WERI-Rb-1 (cell line): ENCODE measurements around the gene CCND2.

Experiments
- DNase-seq: peaks from one replicate; pipeline ENCODE4 v3.0.0-alpha.2; 2020
- H3K27ac ChIP-seq: fragments of 250-450 bp; sonication (Bioruptor Pico); 2 replicates; pipeline ENCODE4 v1.5.1; 2020; ENCODE audit warnings: mild to moderate bottlenecking, moderate library complexity
- H3K27me3 ChIP-seq: fragments of 250-450 bp; sonication (Bioruptor Pico); 2 replicates; pipeline ENCODE4 v1.5.1; 2021; ENCODE audit warnings: mild to moderate bottlenecking, low read depth, moderate library complexity; ENCODE audit not compliant: insufficient read depth, severe bottlenecking
- H3K36me3 ChIP-seq: fragments of 250-450 bp; sonication (Bioruptor Pico); 2 replicates; pipeline ENCODE4 v1.5.1; 2020; ENCODE audit warnings: mild to moderate bottlenecking, moderate library complexity
- H3K4me3 ChIP-seq: 2 replicates; pipeline ENCODE4 v1.5.1; 2011; ENCODE audit warnings: low read depth, mild to moderate bottlenecking, control low read depth, low read length
- H3K9me3 ChIP-seq: fragments of 250-450 bp; sonication (Bioruptor Pico); 2 replicates; pipeline ENCODE4 v1.5.1; 2021; ENCODE audit warnings: mild to moderate bottlenecking, moderate library complexity; ENCODE audit not compliant: severe bottlenecking
- TF ChIP-seq, protein P1 (sequence below): IDR thresholded peaks from 2 replicates; pipeline ENCODE4 v1.5.1; 2011; ENCODE audit warnings: low read depth, mild to moderate bottlenecking, control low read depth, inconsistent platforms, low read length

The CCND2 gene

GRCh38 chr12:4230526-4230925, 43.0 kb upstream of the CCND2 start:
- TF ChIP-seq, protein P1, sequence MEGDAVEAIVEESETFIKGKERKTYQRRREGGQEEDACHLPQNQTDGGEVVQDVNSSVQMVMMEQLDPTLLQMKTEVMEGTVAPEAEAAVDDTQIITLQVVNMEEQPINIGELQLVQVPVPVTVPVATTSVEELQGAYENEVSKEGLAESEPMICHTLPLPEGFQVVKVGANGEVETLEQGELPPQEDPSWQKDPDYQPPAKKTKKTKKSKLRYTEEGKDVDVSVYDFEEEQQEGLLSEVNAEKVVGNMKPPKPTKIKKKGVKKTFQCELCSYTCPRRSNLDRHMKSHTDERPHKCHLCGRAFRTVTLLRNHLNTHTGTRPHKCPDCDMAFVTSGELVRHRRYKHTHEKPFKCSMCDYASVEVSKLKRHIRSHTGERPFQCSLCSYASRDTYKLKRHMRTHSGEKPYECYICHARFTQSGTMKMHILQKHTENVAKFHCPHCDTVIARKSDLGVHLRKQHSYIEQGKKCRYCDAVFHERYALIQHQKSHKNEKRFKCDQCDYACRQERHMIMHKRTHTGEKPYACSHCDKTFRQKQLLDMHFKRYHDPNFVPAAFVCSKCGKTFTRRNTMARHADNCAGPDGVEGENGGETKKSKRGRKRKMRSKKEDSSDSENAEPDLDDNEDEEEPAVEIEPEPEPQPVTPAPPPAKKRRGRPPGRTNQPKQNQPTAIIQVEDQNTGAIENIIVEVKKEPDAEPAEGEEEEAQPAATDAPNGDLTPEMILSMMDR, result no peak
- no peaks in the 10 kb centered on the region for H3K9me3 ChIP-seq
- no peak for DNase-seq
- no peak overlapping the region for H3K27ac ChIP-seq
- H3K4me3 ChIP-seq, result no peak overlapping the region
- H3K27me3 ChIP-seq, result peaks cover 40% of the 10 kb centered on the region
- no peaks in the 10 kb centered on the region for H3K36me3 ChIP-seq

- H3K9me3 ChIP-seq, result no peaks in the 10 kb centered on the region
- TF ChIP-seq, protein P1, result no peak
- H3K4me3 ChIP-seq, result no peak overlapping the region
- DNase-seq, result no peak
- H3K36me3 ChIP-seq, result no peaks in the 10 kb centered on the region
- peaks cover 18% of the 10 kb centered on the region for H3K27me3 ChIP-seq
- H3K27ac ChIP-seq, result no peak overlapping the region
Observed at GRCh38 chr12:4238577-4238976, 35.0 kb upstream of the CCND2 start.

DNA sequence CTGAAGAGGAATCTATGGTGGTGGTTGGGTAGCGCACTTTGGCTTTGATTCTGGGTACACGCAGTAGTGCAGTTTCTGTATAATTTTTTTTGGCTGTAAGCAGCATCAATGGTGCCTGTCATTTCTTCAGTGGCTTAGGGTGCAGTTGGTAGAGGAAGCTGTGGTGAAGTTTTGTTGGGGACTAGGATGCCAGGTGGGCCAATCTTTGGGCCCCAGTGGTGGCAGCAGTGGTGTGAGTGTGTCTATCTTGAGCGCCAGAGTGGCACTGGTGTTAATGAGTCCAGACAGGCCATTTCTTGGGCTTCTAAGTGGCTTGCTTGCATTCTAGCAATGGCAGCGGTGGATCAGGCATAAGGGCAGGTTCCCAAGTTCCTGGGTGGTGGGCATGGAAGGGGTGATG, 33.8 kb upstream of the CCND2 start:
- Histone ChIP-seq H3K27me3 (peaks cover 6% of the 10 kb centered on the region), H3K9me3 (no peaks in the 10 kb centered on the region), H3K36me3 (no peaks in the 10 kb centered on the region), H3K4me3 (no peak overlapping the region), H3K27ac (no peak overlapping the region)
- TF ChIP-seq, protein P1, result no peak
- DNase-seq, result no peak

GRCh38 chr12:4240161-4240783, 33.3 kb upstream of the CCND2 start:
- no peaks in the 10 kb centered on the region for H3K36me3 ChIP-seq
- TF ChIP-seq, protein P1, result no peak
- no peak for DNase-seq
- no peak overlapping the region for H3K27ac ChIP-seq
- no peaks in the 10 kb centered on the region for H3K9me3 ChIP-seq
- peaks cover 3% of the 10 kb centered on the region for H3K27me3 ChIP-seq
- no peak overlapping the region for H3K4me3 ChIP-seq

- no peak overlapping the region for H3K4me3 ChIP-seq
Observed at GRCh38 chr12:4240981-4241380, 32.6 kb upstream of the CCND2 start.

DNA sequence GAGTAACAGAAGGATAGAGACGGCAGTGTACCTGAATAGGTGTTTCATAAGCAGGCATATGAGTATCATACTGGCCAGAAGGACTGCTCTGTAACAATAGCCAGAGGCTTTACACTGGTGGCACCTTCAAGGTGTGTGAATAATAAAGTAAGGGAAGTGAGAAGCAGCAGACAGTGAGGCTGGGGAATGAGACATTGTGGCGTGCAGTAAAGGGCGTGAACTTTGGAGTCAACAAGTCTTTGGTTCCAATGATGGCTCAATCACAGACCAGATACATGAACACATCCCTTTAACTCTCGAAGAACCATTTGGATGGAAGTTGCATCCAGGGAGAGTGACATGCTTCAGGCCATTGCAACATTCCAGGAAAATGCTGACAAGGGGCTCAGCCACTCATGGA, 32.0 kb upstream of the CCND2 start:
- no peak for DNase-seq
- H3K36me3 ChIP-seq, result no peaks in the 10 kb centered on the region
- H3K27ac ChIP-seq, result no peak overlapping the region
- H3K9me3 ChIP-seq, result no peaks in the 10 kb centered on the region
- TF ChIP-seq, protein P1, result no peak
- no peaks in the 10 kb centered on the region for H3K27me3 ChIP-seq
- no peak overlapping the region for H3K4me3 ChIP-seq

More at GRCh38 chr12:4240981-4241380, 32.6 kb upstream of the CCND2 start:
- no peaks in the 10 kb centered on the region for H3K9me3 ChIP-seq
- H3K36me3 ChIP-seq, result no peaks in the 10 kb centered on the region
- TF ChIP-seq, protein P1, result no peak
- no peak overlapping the region for H3K27ac ChIP-seq
- no peak for DNase-seq
- peaks cover 1% of the 10 kb centered on the region for H3K27me3 ChIP-seq
